Measurements from ENCODE around the gene FABP3.
A peak's percentile ranks its signal among the peaks of the same experiment; 100 is the strongest.

FABP3 gene

GRCh38 chr1:31380181-31380580 lies 7.3 kb upstream of the FABP3 start:
- TF ChIP-seq CTCF (IDR thresholded peaks at IDR 0.05; ENCODE audit: low read depth, low read length, missing control alignments), result no peak
- no peak for DNase-seq (ENCODE audit: extremely low read depth, low read depth)
- H3K4me3 ChIP-seq (replicated peaks; ENCODE audit: low read depth, low read length), result no peak overlapping the region

- H3K4me3 ChIP-seq (replicated peaks; ENCODE audit: low read depth, low read length), result no peak overlapping the region
- DNase-seq (ENCODE audit: extremely low read depth, low read depth), result no peak
- TF ChIP-seq CTCF (IDR thresholded peaks at IDR 0.05; ENCODE audit: low read depth, low read length, missing control alignments), result no peak
Observed at GRCh38 chr1:31378001-31378400, 5.1 kb upstream of the FABP3 start.

- H3K4me3 ChIP-seq (replicated peaks; ENCODE audit: low read depth, low read length), result no peak overlapping the region
- no peak for DNase-seq (ENCODE audit: extremely low read depth, low read depth)
- no peak for TF ChIP-seq CTCF (IDR thresholded peaks at IDR 0.05; ENCODE audit: low read depth, low read length, missing control alignments)
Observed at GRCh38 chr1:31377364-31377863, 4.5 kb upstream of the FABP3 start.

- TF ChIP-seq CTCF (IDR thresholded peaks at IDR 0.05; ENCODE audit: low read depth, low read length, missing control alignments), result no peak
- peak; percentile 99 for DNase-seq (ENCODE audit: extremely low read depth, low read depth)
- H3K4me3 ChIP-seq (replicated peaks; ENCODE audit: low read depth, low read length), result no peak overlapping the region
Observed at GRCh38 chr1:31376375-31377134, 3.7 kb upstream of the FABP3 start.

GRCh38 chr1:31374511-31375196 lies 1.8 kb upstream of the FABP3 start:
- no peak for TF ChIP-seq CTCF (IDR thresholded peaks at IDR 0.05; ENCODE audit: low read depth, low read length, missing control alignments)
- no peak for DNase-seq (ENCODE audit: extremely low read depth, low read depth)
- no peak overlapping the region for H3K4me3 ChIP-seq (replicated peaks; ENCODE audit: low read depth, low read length)

- peak overlapping the region; percentile 38; the same call in 1 of the 2 replicates for H3K4me3 ChIP-seq (replicated peaks; ENCODE audit: low read depth, low read length)
- DNase-seq (ENCODE audit: extremely low read depth, low read depth), result no peak
- no peak for TF ChIP-seq CTCF (IDR thresholded peaks at IDR 0.05; ENCODE audit: low read depth, low read length, missing control alignments)
Observed at GRCh38 chr1:31373897-31374486, 1.1 kb upstream of the FABP3 start.
